Measurements from ENCODE around the gene SOX10. TPM values are rescaled to one million over a fixed set of nuclear protein-coding genes. Genes with fewer than 3 reads are reported as not detected.

SOX10 gene
- total RNA-seq, 1 experiment from 2014 or later = not detected

DNA sequence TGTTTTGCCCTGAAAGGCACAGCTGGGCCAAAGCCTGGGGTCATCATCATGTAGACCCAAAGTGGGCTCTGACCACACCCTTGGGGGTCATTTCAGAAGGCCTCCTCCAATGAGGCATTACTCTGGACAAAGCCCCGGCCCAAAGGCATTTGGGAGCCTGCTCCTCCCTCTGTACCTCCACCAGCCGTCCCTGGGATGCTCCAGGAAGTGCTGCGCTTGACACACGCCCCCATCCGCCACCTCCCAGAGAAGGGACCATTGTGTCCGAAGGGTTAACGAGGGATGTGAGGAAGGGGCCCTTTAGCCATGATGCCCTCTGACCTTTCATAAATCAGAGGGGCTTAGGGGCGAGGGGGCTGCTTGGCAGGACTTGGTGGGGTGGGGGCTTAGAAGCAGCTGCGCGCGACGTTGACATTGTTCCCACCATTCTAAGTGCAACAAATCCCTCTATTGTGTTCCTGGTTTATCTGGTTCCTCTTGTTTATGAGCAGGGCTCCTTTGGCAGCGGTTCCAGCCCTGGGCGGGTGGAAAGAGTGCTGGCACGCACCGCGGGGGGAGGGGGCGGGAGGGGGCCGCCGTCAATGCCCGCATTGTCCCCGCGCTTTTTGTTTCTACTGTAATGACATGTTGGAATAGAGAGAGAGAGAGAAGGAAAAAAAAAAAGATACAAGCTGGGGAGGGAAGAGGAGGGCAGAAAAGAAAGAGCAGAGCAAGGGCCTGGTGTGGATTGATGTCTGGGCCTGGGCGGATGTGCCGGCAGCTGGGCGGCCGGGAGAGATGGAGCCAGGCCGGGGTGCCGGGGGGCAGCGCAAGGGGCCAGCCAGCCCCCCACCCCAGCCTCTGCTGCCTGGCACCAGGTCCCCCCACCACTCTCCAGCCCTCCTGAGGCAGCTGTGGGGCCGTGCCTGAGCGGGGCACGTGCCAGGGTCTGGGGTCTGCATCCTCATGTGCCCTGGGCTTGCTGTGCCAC lies 32.1 kb upstream of the SOX10 start:
- no peak for DNase-seq (ENCODE audit: low spot score)

DNA sequence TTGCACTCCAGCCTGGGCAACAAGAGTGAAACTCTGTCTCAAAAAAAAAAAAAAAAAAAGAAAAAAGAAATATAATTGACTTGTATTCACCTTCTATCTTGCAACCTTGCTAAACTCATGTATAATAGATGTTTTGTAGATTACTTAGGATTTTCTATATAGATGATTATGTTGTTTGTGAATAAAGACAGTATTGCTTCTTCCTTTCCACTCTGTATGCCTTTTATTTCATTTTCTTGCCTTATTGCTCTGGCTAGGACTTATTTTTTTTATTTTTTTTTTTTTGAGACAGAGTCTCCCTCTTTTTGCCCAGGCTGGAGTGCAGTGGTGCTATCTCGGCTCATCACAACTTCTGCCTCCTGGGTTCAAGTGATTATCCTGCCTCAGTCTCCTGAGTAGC lies 29.7 kb upstream of the SOX10 start:
- DNase-seq (ENCODE audit: low spot score) = no peak

- no peak for DNase-seq (ENCODE audit: low spot score)
These were observed 28.3 kb upstream of the SOX10 start for GRCh38 chr22:38012604-38013072.

DNA sequence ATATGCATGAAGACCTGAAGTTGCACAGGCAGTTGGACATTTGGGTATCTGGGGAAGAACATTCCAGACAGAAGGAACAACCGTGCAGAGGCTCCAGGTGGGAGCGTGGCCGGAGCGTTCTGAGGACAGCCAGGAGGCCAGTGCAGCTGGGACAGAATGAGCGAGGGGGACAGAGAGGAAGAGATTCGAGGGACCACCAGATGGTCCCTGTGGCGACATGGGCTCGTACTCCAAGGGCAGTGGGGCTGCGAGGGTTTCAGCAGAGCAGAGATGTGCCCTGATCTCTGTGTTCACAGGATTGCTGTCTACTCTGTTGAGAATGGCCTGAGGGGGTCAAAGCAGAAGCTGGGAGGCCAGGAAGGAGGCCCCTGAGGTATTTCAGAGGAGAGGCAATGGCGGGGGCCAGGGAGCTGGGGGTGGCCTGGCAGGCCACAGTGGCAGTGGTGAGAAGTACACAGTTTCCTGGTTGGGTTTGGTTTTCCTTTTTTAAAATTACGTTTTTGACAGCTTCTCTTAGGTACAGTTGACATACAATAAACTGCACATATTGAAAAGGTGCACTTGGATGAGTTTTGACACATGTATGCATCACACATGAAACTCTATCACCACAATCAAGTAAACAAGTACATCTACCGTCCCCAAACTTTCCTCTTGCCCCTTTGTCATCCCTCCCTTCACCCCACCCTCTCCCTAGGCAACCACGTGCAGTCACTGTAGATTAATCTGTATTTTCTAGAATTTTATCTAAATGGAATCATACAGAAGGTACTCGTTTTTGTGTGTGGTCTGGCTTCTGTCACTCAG lies 24.8 kb upstream of the SOX10 start:
- DNase-seq (ENCODE audit: low spot score) = no peak

DNA sequence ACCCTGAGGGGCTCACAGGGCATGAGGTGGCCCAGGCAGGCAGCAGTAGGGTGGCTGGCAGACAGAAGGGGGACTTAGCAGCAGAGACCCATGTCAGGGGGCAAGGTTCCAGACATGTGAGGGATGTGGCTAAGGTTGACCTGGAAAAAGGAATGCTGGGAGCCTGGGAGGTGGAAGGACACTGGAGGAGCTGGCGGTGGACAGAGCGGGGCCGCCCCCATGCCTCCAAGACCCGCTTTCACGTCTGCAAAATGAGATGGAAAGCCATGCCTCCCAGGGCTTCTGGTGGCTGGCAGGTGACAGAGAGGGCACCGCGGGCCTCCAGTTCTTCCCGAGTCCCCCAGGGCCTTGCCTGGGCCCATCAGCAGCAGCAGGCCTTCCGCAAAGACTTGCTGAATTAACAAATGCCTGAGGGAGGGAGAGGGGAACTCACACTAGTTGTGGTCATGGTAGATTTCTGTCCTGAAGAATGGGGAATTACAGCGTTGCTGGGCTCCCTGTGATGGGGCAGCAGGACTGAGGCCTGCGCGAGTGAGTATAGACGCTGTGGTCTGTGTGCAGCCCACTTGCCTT lies 23.1 kb upstream of the SOX10 start:
- DNase-seq (ENCODE audit: low spot score) = no peak

GRCh38 chr22:38006906-38007305 lies 22.6 kb upstream of the SOX10 start:
- DNase-seq (ENCODE audit: low spot score) = no peak

DNA sequence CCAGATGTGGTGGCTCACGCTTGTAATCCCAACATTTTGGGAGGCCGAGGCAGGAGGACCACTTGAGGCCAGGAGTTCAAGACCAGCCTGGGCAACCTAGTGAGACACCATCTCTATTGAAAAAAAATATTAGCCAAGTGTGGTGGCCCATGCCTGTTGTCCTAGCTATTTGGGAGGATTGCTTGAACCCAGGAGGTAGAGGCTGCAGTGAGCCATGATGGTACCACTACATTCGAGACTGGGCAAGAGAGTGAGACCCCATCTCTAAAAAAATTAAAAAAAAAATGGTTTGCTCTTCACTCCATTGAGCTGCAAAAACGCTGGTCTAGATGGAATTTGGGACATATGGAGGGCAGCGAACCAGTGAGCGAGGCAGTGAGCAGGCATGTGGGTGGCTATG lies 21.6 kb upstream of the SOX10 start:
- DNase-seq (ENCODE audit: low spot score) = no peak

DNA sequence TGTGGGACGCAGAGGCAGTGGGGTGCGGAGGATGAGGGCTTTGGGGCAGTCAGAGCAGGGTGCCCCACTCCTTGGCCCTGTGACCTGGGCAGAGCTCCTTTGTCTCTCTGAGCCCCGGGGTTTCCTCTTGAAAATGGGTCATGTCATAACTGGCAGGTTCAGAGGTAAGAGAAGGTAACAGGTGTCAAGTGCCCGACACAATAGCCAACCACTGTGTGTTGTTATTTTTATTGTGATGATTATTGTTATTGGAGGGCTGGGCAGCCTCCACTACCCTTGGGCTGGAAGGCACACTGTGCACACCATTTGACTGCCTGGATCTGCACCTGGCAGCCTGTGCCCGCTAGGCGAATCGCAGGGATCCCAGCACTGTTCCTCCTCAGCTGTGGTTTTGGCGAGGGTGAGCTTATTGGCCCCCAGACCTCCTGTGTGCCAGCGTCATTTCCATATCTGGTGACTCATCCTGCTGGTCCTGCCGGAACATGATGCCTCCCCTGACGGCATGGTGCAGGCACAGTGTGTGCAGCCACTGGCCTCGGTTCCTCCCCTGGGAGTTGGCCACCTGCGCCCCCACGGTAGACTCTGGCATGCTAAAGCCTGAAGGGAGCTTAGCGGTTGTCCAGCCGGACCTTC lies 15.4 kb upstream of the SOX10 start:
- peak; percentile 82 for DNase-seq (ENCODE audit: low spot score)

DNA sequence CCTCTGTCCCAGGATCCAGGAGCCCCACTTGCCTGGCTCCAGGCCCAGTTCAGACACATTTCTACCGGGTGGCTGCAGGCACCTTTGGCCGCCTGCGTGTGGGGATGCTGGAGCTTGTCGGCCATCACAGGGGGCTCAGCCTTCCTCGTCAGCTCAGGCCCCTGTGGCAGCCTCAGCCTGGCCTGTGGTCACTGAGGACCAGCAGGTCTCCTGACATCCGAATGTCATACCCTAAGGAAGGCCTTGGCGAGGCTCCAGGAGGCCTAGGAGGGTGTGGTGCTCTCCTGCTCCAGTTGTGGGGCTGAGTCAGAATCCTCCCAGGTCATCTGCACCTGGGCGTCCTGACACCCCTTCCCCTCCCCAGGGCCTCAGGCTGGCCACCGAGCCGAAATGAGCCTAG lies 14.9 kb upstream of the SOX10 start:
- peak; percentile 14 for DNase-seq (ENCODE audit: low spot score)

GRCh38 chr22:37998543-37998942 lies 14.2 kb upstream of the SOX10 start:
- peak; percentile 7 for DNase-seq (ENCODE audit: low spot score)

- no peak for DNase-seq (ENCODE audit: low spot score)
These were observed 12.3 kb upstream of the SOX10 start for GRCh38 chr22:37996515-37997246.

- DNase-seq (ENCODE audit: low spot score) = no peak
These were observed 11.7 kb upstream of the SOX10 start for GRCh38 chr22:37996079-37996478.

DNA sequence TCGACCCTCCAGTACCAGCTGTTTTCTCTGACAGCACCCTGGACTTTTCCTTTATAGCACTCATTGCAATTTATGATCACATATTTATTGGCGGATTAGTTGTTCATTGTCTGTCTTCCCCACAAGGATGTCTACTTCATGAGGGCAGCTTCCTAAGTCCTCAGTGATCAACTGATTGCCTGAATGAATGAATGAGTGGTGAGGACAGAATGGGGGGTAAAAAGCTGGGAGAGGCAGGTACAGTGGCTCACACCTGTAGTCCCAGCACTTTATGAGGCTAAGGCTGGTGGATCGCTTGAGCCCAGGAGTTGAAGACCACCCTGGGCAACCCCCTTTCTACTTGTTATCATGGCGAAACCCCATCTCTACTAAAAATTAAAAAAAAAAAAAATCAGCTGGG lies 11.1 kb upstream of the SOX10 start:
- DNase-seq (ENCODE audit: low spot score) = no peak

- DNase-seq (ENCODE audit: low spot score) = no peak
These were observed 10.6 kb upstream of the SOX10 start for GRCh38 chr22:37994982-37995381.

GRCh38 chr22:37994049-37994448 lies 9.7 kb upstream of the SOX10 start:
- DNase-seq (ENCODE audit: low spot score) = no peak

DNA sequence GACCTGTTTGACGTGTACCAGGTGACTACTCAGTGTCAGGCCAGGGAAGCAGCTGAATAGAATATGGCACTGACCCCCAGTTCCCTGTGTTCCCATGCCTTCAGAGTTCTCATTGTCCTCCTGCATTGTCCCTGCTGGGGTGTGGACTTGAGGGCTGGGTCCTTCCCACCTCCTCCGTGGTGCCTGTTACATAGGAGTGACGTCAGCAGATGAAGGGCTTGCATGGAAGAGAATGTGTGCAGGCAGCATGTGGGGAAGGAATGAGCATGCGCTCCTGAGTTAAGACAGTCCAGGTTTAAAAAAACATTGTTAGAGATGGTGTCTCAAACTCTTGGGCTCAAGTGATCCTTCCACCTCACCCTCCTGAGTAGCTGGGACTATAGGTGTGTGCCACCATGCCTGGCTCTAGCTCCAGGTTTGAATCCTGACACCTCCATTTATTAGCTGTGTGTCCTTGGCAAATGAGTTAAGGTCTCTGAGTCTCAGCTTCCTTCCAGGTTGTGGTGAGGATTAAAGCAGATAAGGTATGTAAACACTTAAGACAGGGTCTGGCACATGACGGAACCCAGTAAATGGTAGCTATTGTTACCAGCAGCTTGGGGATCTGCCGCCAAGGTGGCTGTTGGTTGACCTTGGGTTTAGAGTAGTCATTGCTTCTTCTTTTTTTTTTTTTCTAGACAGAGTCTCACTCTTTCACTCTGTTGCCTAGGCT lies 7.5 kb upstream of the SOX10 start:
- no peak for DNase-seq (ENCODE audit: low spot score)

DNA sequence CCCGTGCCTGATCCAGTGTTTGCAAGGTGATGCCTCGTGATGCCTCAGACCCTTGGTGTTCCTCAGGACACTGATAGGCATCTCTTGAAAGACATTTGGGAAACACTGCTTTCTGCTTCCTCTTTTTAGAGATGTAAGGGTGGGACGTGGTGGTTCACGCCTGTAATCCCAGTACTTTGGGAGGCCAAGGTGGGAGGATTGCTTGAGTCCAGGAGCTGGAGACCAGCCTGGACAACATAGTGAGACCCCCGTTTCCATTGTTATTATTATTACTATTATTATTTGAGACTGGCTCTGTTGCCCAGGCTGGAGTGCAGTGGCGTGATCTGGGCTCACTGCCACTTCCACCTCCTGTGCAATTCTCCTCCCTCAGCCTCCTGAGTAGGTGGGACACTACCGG lies 6.5 kb upstream of the SOX10 start:
- no peak for DNase-seq (ENCODE audit: low spot score)

- no peak for DNase-seq (ENCODE audit: low spot score)
These were observed 5.9 kb upstream of the SOX10 start for GRCh38 chr22:37990301-37990700.

DNA sequence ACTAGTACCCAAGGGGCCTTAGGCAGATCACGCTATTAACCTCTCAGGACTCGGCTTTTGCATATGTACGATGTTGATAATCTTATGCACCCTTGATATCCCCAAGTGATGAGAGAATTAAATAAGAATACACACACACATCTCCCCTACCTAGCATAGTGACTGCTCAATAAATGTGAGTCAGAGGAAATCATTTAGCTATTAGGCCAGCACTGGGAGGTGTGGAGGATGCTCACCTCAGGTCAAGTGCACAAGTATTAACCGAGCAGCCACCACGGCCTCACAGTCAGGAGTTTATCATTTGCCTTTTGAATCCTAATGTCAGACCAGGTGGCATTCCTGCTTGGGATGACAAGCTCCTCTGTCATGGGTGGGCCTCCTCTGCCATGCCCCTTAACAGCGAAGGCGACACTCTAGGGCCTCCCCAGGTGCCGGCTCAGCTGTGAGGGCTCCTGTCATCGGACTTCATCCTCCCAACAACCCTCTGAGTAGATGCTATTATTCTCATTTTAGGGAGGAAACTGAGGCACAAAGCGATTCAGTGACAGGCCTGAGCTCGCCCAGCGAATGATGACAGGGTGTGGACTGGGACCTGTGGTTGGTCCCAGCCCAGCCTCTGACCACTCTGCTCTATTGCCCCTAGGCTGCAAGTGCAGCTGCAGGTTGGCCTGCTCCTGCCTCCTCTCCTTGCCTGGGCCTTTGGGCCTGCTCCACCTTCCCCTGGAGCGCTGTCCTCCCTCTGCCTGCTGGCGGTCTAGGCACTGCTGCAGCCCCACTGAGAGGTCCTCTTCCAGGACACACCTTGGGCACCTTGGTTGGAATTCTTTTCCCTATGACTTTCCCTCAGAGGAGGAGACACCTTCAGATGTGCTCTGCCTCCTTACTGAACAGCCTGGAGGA lies 5.0 kb upstream of the SOX10 start:
- DNase-seq (ENCODE audit: low spot score) = no peak

Data from A172 (cell line).